SU-DHL-6 (cell line): Measurements from ENCODE around the gene RAD51B.

Experiments used
- H2AFZ ChIP-seq: fragments of 200-600 bp; sonication (generic); 2 replicates; pipeline ENCODE4 v1.6.1; 2014; ENCODE audit warnings: low read depth, mild to moderate bottlenecking, moderate library complexity, mixed read lengths, antibody characterized with exemption, low read length; ENCODE audit not compliant: severe bottlenecking
- H3F3A ChIP-seq: fragments of 200-600 bp; shearing (Covaris generic); 2 replicates; pipeline ENCODE4 v1.6.0; 2016; ENCODE audit warnings: antibody characterized with exemption, mild to moderate bottlenecking; ENCODE audit not compliant: insufficient read depth
- H3K27ac ChIP-seq: fragments of 200-600 bp; sonication (generic); 2 replicates; pipeline ENCODE4 v1.5.1; 2016; ENCODE audit warnings: low read depth, mild to moderate bottlenecking, low read length, moderate library complexity, mixed read lengths
- H3K27me3 ChIP-seq: fragments of 200-600 bp; sonication (generic), shearing (Covaris generic); 2 replicates; pipeline ENCODE4 v1.6.0; 2014; ENCODE audit warnings: mild to moderate bottlenecking, low read length
- H3K36me3 ChIP-seq: fragments of 200-600 bp; sonication (generic); 2 replicates; pipeline ENCODE4 v1.6.1; 2014; ENCODE audit warnings: mild to moderate bottlenecking, low read length, mixed read lengths
- H3K4me2 ChIP-seq: fragments of 300-600, 200-600 bp; shearing (Covaris generic), sonication (generic); 2 replicates; pipeline ENCODE4 v1.6.0; 2014; ENCODE audit warnings: low read length, low read depth, mild to moderate bottlenecking; ENCODE audit not compliant: poor library complexity, severe bottlenecking
- H3K4me3 ChIP-seq: fragments of 200-600 bp; sonication (generic); 2 replicates; pipeline ENCODE4 v1.5.1; 2014; ENCODE audit warnings: antibody characterized with exemption, low read length, mild to moderate bottlenecking, mixed read lengths; ENCODE audit not compliant: insufficient read depth, poor library complexity, severe bottlenecking
- H3K79me2 ChIP-seq: fragments of 200-600 bp; sonication (generic); 2 replicates; pipeline ENCODE4 v1.6.1; 2014; ENCODE audit warnings: mild to moderate bottlenecking, low read length, moderate library complexity; ENCODE audit not compliant: insufficient read depth
- H3K9ac ChIP-seq: fragments of 200-600 bp; sonication (generic); 2 replicates; pipeline ENCODE4 v1.7.0; 2014; ENCODE audit warnings: mild to moderate bottlenecking, low read length
- H3K9me2 ChIP-seq: fragments of 200-600 bp; sonication (generic); replicated peaks from 2 replicates; pipeline ENCODE4 v1.6.1; 2014; ENCODE audit warnings: low read length; ENCODE audit not compliant: insufficient read depth
- H3K9me3 ChIP-seq: fragments of 200-600 bp; sonication (generic); 2 replicates; pipeline ENCODE4 v1.6.1; 2014; ENCODE audit warnings: low read length, mixed read lengths; ENCODE audit not compliant: insufficient read depth
- H4K20me1 ChIP-seq: fragments of 200-600 bp; sonication (generic); 2 replicates; pipeline ENCODE4 v1.6.1; 2014; ENCODE audit warnings: low read depth, mild to moderate bottlenecking, antibody characterized with exemption, low read length, moderate library complexity, mixed read lengths
- CTCF ChIP-seq: fragments of 200-600 bp; sonication (generic); IDR thresholded peaks from one replicate; pipeline ENCODE4 v1.5.1; 2017; ENCODE audit warnings: antibody characterized with exemption, mild to moderate bottlenecking, low read length, moderate library complexity; ENCODE audit not compliant: insufficient read depth, poor library complexity, severe bottlenecking
- EZH2phosphoT487 ChIP-seq: fragments of 200-600 bp; sonication (generic), shearing (Covaris generic); conservative IDR thresholded peaks from 2 replicates; pipeline ENCODE4 v1.6.1; 2018; ENCODE audit warnings: mild to moderate bottlenecking, antibody characterized with exemption, low read length, moderate library complexity, mixed read lengths

Gene RAD51B

GRCh38 chr14:68486033-68486732 is 666.6 kb downstream of the RAD51B start:
- Histone ChIP-seq H3K4me2 (no peak overlapping the region), H3K79me2 (no peaks in the 10 kb centered on the region), H4K20me1 (no peaks in the 10 kb centered on the region), H3K27ac (no peak overlapping the region), H3K9ac (no peak overlapping the region), H3K36me3 (no peaks in the 10 kb centered on the region), H3K4me3 (no peak overlapping the region), H3K27me3 (no peaks in the 10 kb centered on the region), H3K9me2 (no peaks in the 10 kb centered on the region), H2AFZ (no peak overlapping the region), H3K9me3 (no peaks in the 10 kb centered on the region), H3F3A (no peaks in the 10 kb centered on the region)
- no peak for TF ChIP-seq CTCF
- no peak for TF ChIP-seq EZH2phosphoT487

GRCh38 chr14:68486809-68487208 is 667.2 kb downstream of the RAD51B start:
- Histone ChIP-seq H3K9me2 (no peaks in the 10 kb centered on the region), H3F3A (no peaks in the 10 kb centered on the region), H4K20me1 (no peaks in the 10 kb centered on the region), H3K79me2 (no peaks in the 10 kb centered on the region), H3K4me3 (no peak overlapping the region), H3K4me2 (no peak overlapping the region), H3K9me3 (no peaks in the 10 kb centered on the region), H3K9ac (no peak overlapping the region), H2AFZ (no peak overlapping the region), H3K27ac (no peak overlapping the region), H3K36me3 (no peaks in the 10 kb centered on the region), H3K27me3 (no peaks in the 10 kb centered on the region)
- TF ChIP-seq EZH2phosphoT487 (no peak), CTCF (no peak)

GRCh38 chr14:68487805-68488590 is 668.4 kb downstream of the RAD51B start:
- H3K9ac ChIP-seq: no peak overlapping the region
- H3K4me2 ChIP-seq: no peak overlapping the region
- no peak overlapping the region for H3K27ac ChIP-seq
- H3K79me2 ChIP-seq: no peaks in the 10 kb centered on the region
- TF ChIP-seq CTCF: no peak
- no peak for TF ChIP-seq EZH2phosphoT487
- no peaks in the 10 kb centered on the region for H3K27me3 ChIP-seq
- H2AFZ ChIP-seq: no peak overlapping the region
- no peaks in the 10 kb centered on the region for H3K9me3 ChIP-seq
- no peaks in the 10 kb centered on the region for H4K20me1 ChIP-seq
- H3K36me3 ChIP-seq: no peaks in the 10 kb centered on the region
- H3F3A ChIP-seq: no peaks in the 10 kb centered on the region
- H3K9me2 ChIP-seq: no peaks in the 10 kb centered on the region
- no peak overlapping the region for H3K4me3 ChIP-seq
